ENCODE results near the gene ZBTB5. TPM values are rescaled to one million over a fixed set of nuclear protein-coding genes. Genes with fewer than 3 reads are reported as not detected.

ZBTB5 gene
- total and polyA plus RNA-seq, 2 of the 13 experiments (the other 11 are each of a cell fraction or from before 2014, with no cell fraction given): 12.5 to 20.5 TPM

DNA sequence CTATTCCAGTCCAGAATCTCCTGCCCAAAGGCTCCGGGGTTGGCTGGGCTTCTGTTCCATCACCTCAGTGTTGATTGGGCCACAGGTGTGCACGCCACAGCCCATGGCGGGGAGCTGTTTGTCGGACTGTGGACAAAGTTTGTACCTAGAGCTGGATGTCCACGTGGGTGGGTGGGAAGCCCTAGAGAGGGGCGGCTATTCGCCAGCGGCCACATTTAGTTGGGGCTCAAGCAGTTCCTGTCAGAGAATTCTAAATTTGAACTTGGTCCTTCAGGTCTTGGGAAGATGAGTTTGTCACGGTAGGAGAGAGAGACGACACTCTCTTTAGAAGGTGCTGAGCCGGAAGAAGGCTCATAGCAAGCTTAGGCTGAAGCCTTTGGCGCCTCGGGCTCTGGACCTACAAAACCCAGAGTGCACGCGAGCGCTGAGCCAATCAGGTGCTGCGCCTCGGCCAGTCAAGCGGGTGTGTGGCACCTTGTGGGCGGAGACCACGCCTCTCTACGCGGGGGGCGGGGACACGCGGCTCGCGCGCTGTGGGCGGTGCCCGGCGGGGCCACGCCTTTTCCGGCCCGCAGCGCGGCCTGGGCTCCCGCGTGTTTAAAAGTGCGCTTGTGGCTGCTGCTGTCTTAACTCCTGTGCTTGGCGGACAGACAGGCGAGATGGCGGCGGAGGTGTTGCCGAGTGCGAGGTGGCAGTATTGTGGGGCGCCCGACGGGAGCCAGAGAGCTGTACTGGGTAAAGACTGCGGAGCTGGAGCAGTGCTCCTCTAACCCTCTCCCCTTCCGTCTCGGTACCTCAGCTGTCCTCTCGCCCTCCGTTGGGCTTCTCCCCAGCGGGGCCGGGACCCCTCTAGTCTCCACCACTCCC, 20.4 kb upstream of the ZBTB5 start, which contains the start of gene POLR1E (continued):
- TF ChIP-seq REST (IDR thresholded peaks at IDR 0.05; ENCODE audit: borderline replicate concordance in 1 of 2, low read depth in 1 of 2, low read length in 2 of 2) (peak in 1 of 2 experiments; percentile 45; a peak in 1 of 4 replicates), GTF2F1 (IDR thresholded peaks at IDR 0.05; ENCODE audit: low read length) (no peak), ZNF773 (CRISPR knock-in tag; IDR thresholded peaks at IDR 0.05; ENCODE audit: borderline replicate concordance) (no peak; the same call in 1 of the 2 replicates), BORCS8-MEF2B (CRISPR knock-in tag; IDR thresholded peaks at IDR 0.05) (peak; percentile 46; the same call in 1 of the 2 replicates), KMT2A (CRISPR knock-in tag; IDR thresholded peaks at IDR 0.05) (peak; percentile 56; the same call in 1 of the 2 replicates), PHF5A (CRISPR knock-in tag; IDR thresholded peaks at IDR 0.05; ENCODE audit: low read depth, unreplicated experiment) (no peak), MAFK (conservative IDR thresholded peaks at IDR 0.05 in 1 of 2, IDR thresholded peaks at IDR 0.05 in 1 of 2; ENCODE audit: low read length in 2 of 2) (no peak), GABPB1 (CRISPR knock-in tag; IDR thresholded peaks at IDR 0.05) (peak; percentile 94), NBN (conservative IDR thresholded peaks at IDR 0.05) (no peak), ZFP82 (CRISPR knock-in tag; IDR thresholded peaks at IDR 0.05; ENCODE audit: borderline replicate concordance) (no peak), MEF2D (CRISPR knock-in tag; IDR thresholded peaks at IDR 0.05) (0 out of 2 replicates have a peak, but pooled peaks have one; percentile 39), ZNF704 (CRISPR knock-in tag; IDR thresholded peaks at IDR 0.05; ENCODE audit: borderline replicate concordance) (no peak; the same call in 1 of the 2 replicates), ARNT (IDR thresholded peaks at IDR 0.05) (no peak), ASH2L (IDR thresholded peaks at IDR 0.05; ENCODE audit: insufficient read length, low read depth, low read length) (peak; percentile 55), ATM (IDR thresholded peaks at IDR 0.05; ENCODE audit: borderline replicate concordance) (no peak), ZFY (CRISPR knock-in tag; IDR thresholded peaks at IDR 0.05) (peak; percentile 84), NR1H2 (CRISPR knock-in tag; IDR thresholded peaks at IDR 0.05; ENCODE audit: borderline replicate concordance, low read depth) (no peak), TBX2 (CRISPR knock-in tag; IDR thresholded peaks at IDR 0.05; ENCODE audit: borderline replicate concordance) (peak; percentile 74), ELF4 (CRISPR knock-in tag; IDR thresholded peaks at IDR 0.05; ENCODE audit: borderline replicate concordance) (no peak), FOXP1 (IDR thresholded peaks at IDR 0.05) (no peak), FOXP1 (CRISPR knock-in tag; IDR thresholded peaks at IDR 0.05) (no peak), ZNF512B (CRISPR knock-in tag; IDR thresholded peaks at IDR 0.05; ENCODE audit: borderline replicate concordance) (no peak)
- TF ChIP-seq, protein P1, sequence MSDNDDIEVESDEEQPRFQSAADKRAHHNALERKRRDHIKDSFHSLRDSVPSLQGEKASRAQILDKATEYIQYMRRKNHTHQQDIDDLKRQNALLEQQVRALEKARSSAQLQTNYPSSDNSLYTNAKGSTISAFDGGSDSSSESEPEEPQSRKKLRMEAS (IDR thresholded peaks at IDR 0.05): peak; percentile 77

Measured in HepG2 (cell line).